Measurements from ENCODE around the gene DHX30.
"Not testable (repeated sequence)": the region's sequence is repeated elsewhere in the genome, so short reads cannot be mapped to it uniquely, and the experiment has no call there.

DNA sequence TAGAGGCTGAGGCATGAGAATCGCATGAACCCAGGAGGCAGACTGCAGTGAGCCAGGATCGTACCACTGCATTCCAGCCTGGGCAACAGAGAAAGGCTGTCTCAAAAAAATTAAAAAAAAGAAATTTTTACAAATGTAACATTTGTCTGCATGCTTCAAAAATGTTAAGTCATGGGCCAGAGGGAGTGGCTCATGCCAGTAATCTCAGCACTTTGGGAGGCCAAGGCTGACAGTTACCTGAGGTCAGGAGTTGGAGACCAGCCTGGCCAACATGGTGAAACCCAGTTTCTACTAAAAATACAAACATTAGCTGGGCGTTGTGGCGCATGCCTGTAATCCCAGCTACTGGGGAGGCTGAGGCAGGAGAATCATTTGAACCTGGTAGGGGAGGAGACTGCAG is 42.7 kb upstream of the DHX30 start:
- TF ChIP-seq, protein P1, sequence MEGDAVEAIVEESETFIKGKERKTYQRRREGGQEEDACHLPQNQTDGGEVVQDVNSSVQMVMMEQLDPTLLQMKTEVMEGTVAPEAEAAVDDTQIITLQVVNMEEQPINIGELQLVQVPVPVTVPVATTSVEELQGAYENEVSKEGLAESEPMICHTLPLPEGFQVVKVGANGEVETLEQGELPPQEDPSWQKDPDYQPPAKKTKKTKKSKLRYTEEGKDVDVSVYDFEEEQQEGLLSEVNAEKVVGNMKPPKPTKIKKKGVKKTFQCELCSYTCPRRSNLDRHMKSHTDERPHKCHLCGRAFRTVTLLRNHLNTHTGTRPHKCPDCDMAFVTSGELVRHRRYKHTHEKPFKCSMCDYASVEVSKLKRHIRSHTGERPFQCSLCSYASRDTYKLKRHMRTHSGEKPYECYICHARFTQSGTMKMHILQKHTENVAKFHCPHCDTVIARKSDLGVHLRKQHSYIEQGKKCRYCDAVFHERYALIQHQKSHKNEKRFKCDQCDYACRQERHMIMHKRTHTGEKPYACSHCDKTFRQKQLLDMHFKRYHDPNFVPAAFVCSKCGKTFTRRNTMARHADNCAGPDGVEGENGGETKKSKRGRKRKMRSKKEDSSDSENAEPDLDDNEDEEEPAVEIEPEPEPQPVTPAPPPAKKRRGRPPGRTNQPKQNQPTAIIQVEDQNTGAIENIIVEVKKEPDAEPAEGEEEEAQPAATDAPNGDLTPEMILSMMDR (conservative IDR thresholded peaks at IDR 0.05; ENCODE audit: low read length), result not testable (repeated sequence)
- TF ChIP-seq EZH2phosphoT487 (IDR thresholded peaks at IDR 0.05; ENCODE audit: borderline replicate concordance, low read depth, low read length), result not testable (repeated sequence)
